Measurements from ENCODE around the gene CYB561. TPM values are rescaled to one million over a fixed set of nuclear protein-coding genes. Genes with fewer than 3 reads are reported as not detected.

CYB561 gene
- total and polyA plus RNA-seq, 9 of the 15 experiments (the other 6 are each of a cell fraction or from before 2014, with no cell fraction given) = 4.0 to 30.8 (median 17.4) TPM

DNA sequence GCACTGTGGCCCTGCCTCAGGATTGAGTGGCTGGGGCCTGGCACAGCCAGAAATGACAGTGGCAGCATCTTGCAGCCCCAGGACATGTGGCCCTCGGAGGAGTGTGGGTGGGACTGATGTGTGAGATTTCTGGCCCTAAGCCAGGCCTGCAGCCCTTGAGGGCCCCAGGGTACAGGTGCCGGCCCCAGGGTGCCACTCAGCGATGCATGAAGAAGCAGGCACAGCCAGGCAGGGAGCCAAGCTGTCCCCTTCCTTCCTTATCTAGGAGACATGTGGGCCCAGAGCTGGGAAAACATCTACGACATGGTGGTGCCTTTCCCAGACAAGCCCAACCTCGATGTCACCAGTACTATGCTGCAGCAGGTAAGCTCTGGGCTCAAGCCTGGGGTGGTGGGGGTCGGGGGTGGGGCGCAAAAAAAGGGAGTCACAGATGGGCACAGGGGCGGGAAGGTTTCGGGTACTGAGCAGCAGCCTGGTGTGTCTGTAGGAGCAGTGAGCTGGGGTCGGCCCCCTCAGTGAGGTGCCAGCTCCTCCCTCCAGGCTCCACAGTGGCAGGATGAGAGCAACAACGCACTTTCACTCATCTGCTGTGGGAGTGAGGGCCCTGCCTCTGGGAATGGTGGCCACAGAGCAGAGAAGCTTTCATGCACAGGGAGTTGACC, 34.9 kb upstream of the CYB561 start:
- 35% methylated on average over 7 of the region's 11 CpGs for WGBS (ENCODE audit: insufficient coverage, low coverage, missing lambda C conversion rate)
- no TSS peak for BruUV-seq (replicated peaks)
- Histone ChIP-seq H3K27me3 (ENCODE audit: control insufficient read depth in 2 of 2, insufficient read depth in 2 of 2, low read length in 2 of 2) (no peaks in the 10 kb centered on the region; a peak in 1 of 5 replicates), H3K4me1 (replicated peaks in 1 of 2; ENCODE audit: control insufficient read depth in 2 of 2, insufficient read depth in 2 of 2, low read length in 2 of 2) (peaks cover 10 to 50% of the 10 kb centered on the region in 2 experiments; a peak in 4 of 5 replicates), H3K9me1 (ENCODE audit: control insufficient read depth, insufficient read depth, low read length) (no peaks in the 10 kb centered on the region), H3K79me2 (ENCODE audit: control insufficient read depth, insufficient read depth, low read length) (no peaks in the 10 kb centered on the region), H3K9ac (ENCODE audit: insufficient read depth in 1 of 2, low read depth in 2 of 2, low read length in 2 of 2) (peak overlapping the region in 1 of 2 experiments; percentile 56; a peak in 1 of 4 replicates), H3K4me2 (ENCODE audit: insufficient read depth, low read length) (no peak overlapping the region), H3K4me3 (no peak overlapping the region), H3K36me3 (ENCODE audit: control insufficient read depth, insufficient read depth, low read length) (no peaks in the 10 kb centered on the region), H3K27ac (ENCODE audit: extremely low read depth, low read depth, low read length) (no peak overlapping the region), H4K20me1 (replicated peaks; ENCODE audit: control insufficient read depth, insufficient read depth, low read length) (no peaks in the 10 kb centered on the region), H2AFZ (ENCODE audit: low read depth, low read length) (no peak overlapping the region), H3K9me3 (replicated peaks; ENCODE audit: control insufficient read depth, insufficient read depth, low read depth, low read length) (no peaks in the 10 kb centered on the region)
- ChIA-PET CTCF (ENCODE audit: low intra/inter-chr PET ratio) (interaction anchor here (0.7 to 4.3 kb wide), 2 partner anchors 56 kb away, joined by 4 to 35 read pairs; no protein-coding TSS in a partner anchor), POLR2A (interaction anchor here (0.6 kb wide), 1 partner anchor 14 kb away, joined by 3 read pairs; no protein-coding TSS in a partner anchor)
- no peak for ATAC-seq
- intact Hi-C loops (cut with micrococcal nuclease) = loop anchor here (5.0 kb wide), 1 partner anchor 131 kb away; no protein-coding TSS in a partner anchor
- TF ChIP-seq, protein P1, sequence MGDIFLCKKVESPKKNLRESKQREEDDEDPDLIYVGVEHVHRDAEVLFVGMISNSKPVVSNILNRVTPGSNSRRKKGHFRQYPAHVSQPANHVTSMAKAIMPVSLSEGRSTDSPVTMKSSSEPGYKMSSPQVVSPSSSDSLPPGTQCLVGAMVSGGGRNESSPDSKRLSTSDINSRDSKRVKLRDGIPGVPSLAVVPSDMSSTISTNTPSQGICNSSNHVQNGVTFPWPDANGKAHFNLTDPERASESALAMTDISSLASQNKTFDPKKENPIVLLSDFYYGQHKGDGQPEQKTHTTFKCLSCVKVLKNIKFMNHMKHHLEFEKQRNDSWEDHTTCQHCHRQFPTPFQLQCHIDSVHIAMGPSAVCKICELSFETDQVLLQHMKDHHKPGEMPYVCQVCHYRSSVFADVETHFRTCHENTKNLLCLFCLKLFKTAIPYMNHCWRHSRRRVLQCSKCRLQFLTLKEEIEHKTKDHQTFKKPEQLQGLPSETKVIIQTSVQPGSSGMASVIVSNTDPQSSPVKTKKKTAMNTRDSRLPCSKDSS (IDR thresholded peaks at IDR 0.05; ENCODE audit: low read depth, partially characterized antibody) = no peak
- peak; percentile 57 for TF ChIP-seq NFIC (IDR thresholded peaks at IDR 0.05)
- TF ChIP-seq, protein P2, sequence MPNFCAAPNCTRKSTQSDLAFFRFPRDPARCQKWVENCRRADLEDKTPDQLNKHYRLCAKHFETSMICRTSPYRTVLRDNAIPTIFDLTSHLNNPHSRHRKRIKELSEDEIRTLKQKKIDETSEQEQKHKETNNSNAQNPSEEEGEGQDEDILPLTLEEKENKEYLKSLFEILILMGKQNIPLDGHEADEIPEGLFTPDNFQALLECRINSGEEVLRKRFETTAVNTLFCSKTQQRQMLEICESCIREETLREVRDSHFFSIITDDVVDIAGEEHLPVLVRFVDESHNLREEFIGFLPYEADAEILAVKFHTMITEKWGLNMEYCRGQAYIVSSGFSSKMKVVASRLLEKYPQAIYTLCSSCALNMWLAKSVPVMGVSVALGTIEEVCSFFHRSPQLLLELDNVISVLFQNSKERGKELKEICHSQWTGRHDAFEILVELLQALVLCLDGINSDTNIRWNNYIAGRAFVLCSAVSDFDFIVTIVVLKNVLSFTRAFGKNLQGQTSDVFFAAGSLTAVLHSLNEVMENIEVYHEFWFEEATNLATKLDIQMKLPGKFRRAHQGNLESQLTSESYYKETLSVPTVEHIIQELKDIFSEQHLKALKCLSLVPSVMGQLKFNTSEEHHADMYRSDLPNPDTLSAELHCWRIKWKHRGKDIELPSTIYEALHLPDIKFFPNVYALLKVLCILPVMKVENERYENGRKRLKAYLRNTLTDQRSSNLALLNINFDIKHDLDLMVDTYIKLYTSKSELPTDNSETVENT (CRISPR knock-in tag; IDR thresholded peaks at IDR 0.05) = no peak
- TF ChIP-seq HNRNPH1 (optimal IDR thresholded peaks at IDR 0.05; ENCODE audit: low read depth, low read length) = no peak
- no peak for FAIRE-seq
- in situ Hi-C loops (cut with MboI) = no loop called here
- DNase-seq (ENCODE audit: extremely low read depth in 1 of 4, low spot score in 3 of 4) = no peak
